Osteoblast (primary cell): ENCODE data around the gene RBM33. TPM values are rescaled to one million over a fixed set of nuclear protein-coding genes. Genes with fewer than 3 reads are reported as not detected.

Source experiments
- DNase-seq: peaks from one replicate; pipeline ENCODE4 v3.0.0; 2011; ENCODE audit warnings: low spot score, mixed read lengths; ENCODE audit not compliant: insufficient read length; ENCODE audit errors: missing footprints
- H2AFZ ChIP-seq: 2 replicates; pipeline ENCODE4 v1.6.0; 2011; ENCODE audit warnings: mild to moderate bottlenecking, low read length
- H3K27ac ChIP-seq: 2 replicates; pipeline ENCODE4 v1.5.1; 2011; ENCODE audit warnings: mild to moderate bottlenecking, low read depth, low read length, moderate library complexity
- H3K27me3 ChIP-seq: 2 replicates; pipeline ENCODE4 v1.6.0; 2012; ENCODE audit warnings: mild to moderate bottlenecking, control low read depth, inconsistent platforms, low read length, moderate library complexity; ENCODE audit not compliant: insufficient read depth
- H3K36me3 ChIP-seq: 2 replicates; pipeline ENCODE4 v1.5.1; 2011; ENCODE audit warnings: mild to moderate bottlenecking, low read length, control low read depth, moderate library complexity; ENCODE audit not compliant: insufficient read depth
- H3K4me1 ChIP-seq: 2 replicates; pipeline ENCODE4 v1.5.1; 2011; ENCODE audit warnings: mild to moderate bottlenecking, low read length, control low read depth, moderate library complexity; ENCODE audit not compliant: insufficient read depth
- H3K4me2 ChIP-seq: 2 replicates; pipeline ENCODE4 v1.6.0; 2011; ENCODE audit warnings: mild to moderate bottlenecking, low read length; ENCODE audit not compliant: insufficient read depth
- H3K4me3 ChIP-seq: fragments of 200-600 bp; sonication (generic); 3 replicates; pipeline ENCODE4 v1.5.1; 2012; ENCODE audit warnings: mild to moderate bottlenecking, low read length, inconsistent platforms; ENCODE audit not compliant: insufficient read depth
- H3K79me2 ChIP-seq: 2 replicates; pipeline ENCODE4 v1.6.0; 2012; ENCODE audit warnings: mild to moderate bottlenecking, low read length, control low read depth, inconsistent platforms; ENCODE audit not compliant: insufficient read depth
- H3K9me3 ChIP-seq: 2 replicates; pipeline ENCODE4 v1.5.1; 2011; ENCODE audit warnings: low read depth, low read length, control low read depth
- H4K20me1 ChIP-seq: 2 replicates; pipeline ENCODE4 v1.6.0; 2012; ENCODE audit warnings: mild to moderate bottlenecking, low read length, control low read depth; ENCODE audit not compliant: insufficient read depth
- total RNA-seq: library from RNA; depleted of rRNA; stranded (reverse); fragments of >200 nt; gene quantifications from 2 replicates; pipeline ENCODE4 v1.2.3, GENCODE V29; 2012
- TF ChIP-seq, protein P1 (sequence below): IDR thresholded peaks from 2 replicates; pipeline ENCODE4 v1.5.1; 2011; ENCODE audit warnings: mild to moderate bottlenecking, low read depth, low read length, moderate library complexity; ENCODE audit errors: extremely low read depth

The RBM33 gene
- total RNA-seq, 1 donor = 27.5 TPM

DNA sequence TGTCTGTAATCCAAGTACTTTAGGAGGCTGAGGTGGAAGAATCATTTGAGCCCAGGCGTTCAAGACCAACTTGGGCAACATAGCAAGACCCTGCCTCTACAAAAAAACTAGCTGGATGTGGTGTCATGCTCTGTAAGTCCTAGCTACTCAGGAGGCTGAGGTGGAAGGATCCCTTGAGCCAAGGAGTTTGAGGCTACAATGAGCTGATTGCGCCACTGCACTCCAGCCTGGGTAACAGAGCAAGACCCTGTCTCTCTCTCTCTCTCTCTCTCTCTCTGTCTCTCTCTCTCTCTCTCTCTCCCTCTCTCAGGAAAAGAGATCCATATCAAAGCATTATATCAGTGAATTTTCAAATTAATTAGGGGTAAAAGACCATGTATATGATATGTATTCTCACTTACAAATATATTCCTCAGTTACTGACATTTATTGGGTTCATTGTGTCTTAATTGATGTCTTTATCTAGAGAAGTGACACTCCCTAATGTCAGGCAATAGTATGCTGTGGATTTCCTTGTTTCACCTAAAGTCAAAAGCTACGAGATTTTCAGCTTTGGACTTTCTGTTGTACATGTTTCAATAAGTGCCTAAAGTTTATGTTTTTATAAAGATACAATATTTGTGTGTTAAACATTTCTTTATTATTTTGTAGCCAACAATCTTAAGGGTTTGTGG lies 91.1 kb downstream of the RBM33 start:
- H3K27ac ChIP-seq = no peak overlapping the region
- H3K27me3 ChIP-seq = no peaks in the 10 kb centered on the region
- H3K4me3 ChIP-seq = no peak overlapping the region
- no peaks in the 10 kb centered on the region for H3K4me1 ChIP-seq
- H3K36me3 ChIP-seq = peaks cover 26% of the 10 kb centered on the region
- peaks cover 17% of the 10 kb centered on the region for H3K79me2 ChIP-seq
- no peak overlapping the region for H3K4me2 ChIP-seq
- TF ChIP-seq, protein P1, sequence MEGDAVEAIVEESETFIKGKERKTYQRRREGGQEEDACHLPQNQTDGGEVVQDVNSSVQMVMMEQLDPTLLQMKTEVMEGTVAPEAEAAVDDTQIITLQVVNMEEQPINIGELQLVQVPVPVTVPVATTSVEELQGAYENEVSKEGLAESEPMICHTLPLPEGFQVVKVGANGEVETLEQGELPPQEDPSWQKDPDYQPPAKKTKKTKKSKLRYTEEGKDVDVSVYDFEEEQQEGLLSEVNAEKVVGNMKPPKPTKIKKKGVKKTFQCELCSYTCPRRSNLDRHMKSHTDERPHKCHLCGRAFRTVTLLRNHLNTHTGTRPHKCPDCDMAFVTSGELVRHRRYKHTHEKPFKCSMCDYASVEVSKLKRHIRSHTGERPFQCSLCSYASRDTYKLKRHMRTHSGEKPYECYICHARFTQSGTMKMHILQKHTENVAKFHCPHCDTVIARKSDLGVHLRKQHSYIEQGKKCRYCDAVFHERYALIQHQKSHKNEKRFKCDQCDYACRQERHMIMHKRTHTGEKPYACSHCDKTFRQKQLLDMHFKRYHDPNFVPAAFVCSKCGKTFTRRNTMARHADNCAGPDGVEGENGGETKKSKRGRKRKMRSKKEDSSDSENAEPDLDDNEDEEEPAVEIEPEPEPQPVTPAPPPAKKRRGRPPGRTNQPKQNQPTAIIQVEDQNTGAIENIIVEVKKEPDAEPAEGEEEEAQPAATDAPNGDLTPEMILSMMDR = no peak
- H3K9me3 ChIP-seq = no peaks in the 10 kb centered on the region
- DNase-seq = no peak
- H4K20me1 ChIP-seq = peaks cover 5% of the 10 kb centered on the region
- H2AFZ ChIP-seq = no peak overlapping the region

DNA sequence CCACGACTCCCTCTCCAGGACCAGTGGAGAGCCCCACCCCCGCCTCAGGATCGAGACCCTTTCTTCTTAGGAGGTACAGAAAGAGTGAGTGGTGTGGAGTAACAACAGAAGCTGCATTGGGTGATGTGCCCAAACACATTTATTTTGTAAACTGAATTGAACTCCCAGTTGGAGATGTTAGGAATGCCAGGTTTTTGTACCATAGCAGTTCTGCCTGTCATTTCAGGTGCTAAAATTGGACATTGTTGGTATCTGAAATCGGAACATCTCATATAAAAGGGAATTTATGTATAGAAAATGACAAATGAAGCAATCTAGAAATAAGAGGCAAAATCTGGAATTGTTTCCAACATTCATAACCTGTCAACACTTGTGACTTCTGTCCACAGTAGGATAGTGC lies 93.1 kb downstream of the RBM33 start:
- Histone ChIP-seq H3K9me3 (no peaks in the 10 kb centered on the region), H3K4me2 (no peak overlapping the region), H3K27ac (no peak overlapping the region), H3K27me3 (no peaks in the 10 kb centered on the region), H3K4me1 (no peaks in the 10 kb centered on the region), H3K36me3 (peaks cover 44% of the 10 kb centered on the region), H2AFZ (no peak overlapping the region), H3K4me3 (no peak overlapping the region), H4K20me1 (peaks cover 5% of the 10 kb centered on the region), H3K79me2 (peaks cover 18% of the 10 kb centered on the region)
- TF ChIP-seq, protein P1 = no peak
- no peak for DNase-seq

DNA sequence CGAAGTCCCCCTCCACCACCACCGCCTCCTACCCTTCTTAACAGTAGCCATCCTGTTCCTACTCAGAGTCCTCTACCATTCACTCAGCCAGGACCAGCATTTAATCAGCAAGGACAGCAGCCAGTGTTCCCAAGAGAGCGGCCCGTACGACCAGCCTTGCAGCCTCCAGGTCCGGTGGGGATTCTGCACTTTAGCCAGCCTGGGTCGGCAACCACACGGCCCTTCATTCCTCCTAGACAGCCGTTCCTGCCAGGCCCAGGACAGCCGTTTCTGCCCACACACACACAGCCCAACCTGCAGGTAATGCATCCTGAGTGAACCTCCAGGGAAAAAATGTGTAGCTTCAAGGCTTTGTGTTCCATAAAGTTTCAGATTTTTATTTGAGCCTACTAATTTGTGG lies 93.6 kb downstream of the RBM33 start:
- Histone ChIP-seq H4K20me1 (peaks cover 5% of the 10 kb centered on the region), H2AFZ (no peak overlapping the region), H3K36me3 (peaks cover 45% of the 10 kb centered on the region), H3K4me1 (no peaks in the 10 kb centered on the region), H3K4me3 (no peak overlapping the region), H3K79me2 (peaks cover 20% of the 10 kb centered on the region), H3K27ac (no peak overlapping the region), H3K9me3 (no peaks in the 10 kb centered on the region), H3K27me3 (no peaks in the 10 kb centered on the region), H3K4me2 (no peak overlapping the region)
- no peak for DNase-seq
- TF ChIP-seq, protein P1 = no peak

DNA sequence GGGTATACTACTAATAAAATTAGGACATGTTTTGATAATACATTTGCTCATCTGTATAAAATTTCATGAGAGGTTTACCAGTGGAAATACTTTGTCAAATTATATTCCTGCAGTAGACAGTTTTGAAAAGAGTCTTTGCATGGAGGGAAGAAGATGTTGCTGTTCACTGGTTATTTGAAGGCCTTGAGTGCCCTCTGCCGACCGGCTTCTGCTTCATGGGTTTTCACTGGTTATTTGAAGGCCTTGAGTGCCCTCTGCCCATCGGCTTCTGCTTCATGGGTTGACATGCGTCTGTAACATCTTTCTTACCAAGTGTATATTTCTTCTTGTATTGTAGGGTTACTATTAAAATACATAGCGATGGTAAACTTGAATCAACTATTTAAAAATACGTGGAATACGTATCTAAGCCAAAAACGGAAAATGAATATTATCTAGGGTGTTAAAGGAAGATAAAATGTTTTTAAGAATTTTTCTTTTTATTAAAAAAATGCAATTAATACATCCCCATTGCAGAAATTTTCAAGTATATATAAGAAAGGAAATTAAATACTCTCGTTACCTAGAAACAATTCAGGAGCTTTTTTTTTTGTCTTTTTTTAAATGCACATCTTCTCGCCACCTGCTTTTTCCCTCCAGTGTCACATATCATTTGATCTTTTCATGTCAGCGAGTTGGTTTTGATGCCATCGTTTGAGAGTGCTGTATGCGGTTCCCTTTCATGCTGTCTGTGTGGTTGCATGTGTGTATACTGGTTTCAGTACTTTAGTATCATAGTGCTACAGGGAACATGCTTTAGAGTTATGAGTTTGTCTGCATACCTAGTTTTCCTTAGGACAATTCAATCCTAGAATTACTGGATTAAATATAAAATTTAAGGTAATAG lies 94.4 kb downstream of the RBM33 start:
- Histone ChIP-seq H3K27me3 (no peaks in the 10 kb centered on the region), H3K4me1 (no peaks in the 10 kb centered on the region), H3K27ac (no peak overlapping the region), H2AFZ (no peak overlapping the region), H3K79me2 (peaks cover 15% of the 10 kb centered on the region), H3K4me2 (no peak overlapping the region), H4K20me1 (peaks cover 5% of the 10 kb centered on the region), H3K4me3 (no peak overlapping the region), H3K9me3 (no peaks in the 10 kb centered on the region), H3K36me3 (peaks cover 45% of the 10 kb centered on the region)
- TF ChIP-seq, protein P1 = peak; percentile 81
- DNase-seq = peak; percentile 89
